CD4-positive, alpha-beta T cell treated with Interleukin-4 for 4 hours (primary cell): ENCODE data around the gene OBI1.

ENCODE experiments used
- DNase-seq: peaks from one replicate; pipeline ENCODE4 v3.0.0-alpha.2; 2020

The OBI1 gene

GRCh38 chr13:78601874-78602560 lies 56.9 kb downstream of the OBI1 start:
- DNase-seq: no peak

DNA sequence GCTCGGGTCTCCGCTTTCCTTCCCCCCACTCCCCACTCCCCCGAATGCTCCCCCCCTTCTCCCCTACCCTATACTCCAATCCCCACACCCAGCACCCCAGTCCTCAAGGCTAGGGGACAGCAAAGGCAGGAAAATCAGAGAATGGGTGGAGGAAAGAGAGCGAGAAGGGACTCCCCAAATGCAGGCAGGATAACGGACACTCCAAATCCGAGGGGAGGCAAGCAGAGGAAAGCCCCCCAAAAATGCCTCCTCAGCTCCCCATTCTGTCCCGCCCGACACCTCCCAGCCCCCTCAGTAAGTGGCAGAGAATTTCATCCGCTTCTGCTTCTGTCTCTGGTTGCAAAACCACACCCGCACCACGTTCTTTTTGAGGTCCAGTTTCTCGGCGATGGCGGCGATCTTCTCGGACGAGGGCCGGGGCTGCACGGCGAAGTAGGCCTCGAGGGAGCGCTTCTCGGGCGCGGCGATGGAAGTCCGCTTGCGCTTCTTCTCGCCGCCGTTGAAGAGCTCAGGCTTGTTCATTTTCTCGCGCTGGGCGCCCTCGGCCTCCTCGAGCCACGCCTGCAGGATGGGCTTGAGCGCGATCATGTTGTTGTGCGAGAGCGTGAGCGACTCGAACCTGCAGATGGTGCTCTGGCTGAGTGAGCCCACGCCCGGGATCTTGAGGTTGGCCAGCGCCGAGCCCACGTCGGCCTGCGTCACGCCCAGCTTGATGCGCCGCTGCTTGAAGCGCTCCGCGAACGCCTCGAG lies 57.7 kb downstream of the OBI1 start:
- DNase-seq: no peak

- DNase-seq: no peak
Observed at GRCh38 chr13:78600280-78600883, 58.6 kb downstream of the OBI1 start.

- no peak for DNase-seq
Observed at GRCh38 chr13:78599645-78600279, 59.2 kb downstream of the OBI1 start.

DNA sequence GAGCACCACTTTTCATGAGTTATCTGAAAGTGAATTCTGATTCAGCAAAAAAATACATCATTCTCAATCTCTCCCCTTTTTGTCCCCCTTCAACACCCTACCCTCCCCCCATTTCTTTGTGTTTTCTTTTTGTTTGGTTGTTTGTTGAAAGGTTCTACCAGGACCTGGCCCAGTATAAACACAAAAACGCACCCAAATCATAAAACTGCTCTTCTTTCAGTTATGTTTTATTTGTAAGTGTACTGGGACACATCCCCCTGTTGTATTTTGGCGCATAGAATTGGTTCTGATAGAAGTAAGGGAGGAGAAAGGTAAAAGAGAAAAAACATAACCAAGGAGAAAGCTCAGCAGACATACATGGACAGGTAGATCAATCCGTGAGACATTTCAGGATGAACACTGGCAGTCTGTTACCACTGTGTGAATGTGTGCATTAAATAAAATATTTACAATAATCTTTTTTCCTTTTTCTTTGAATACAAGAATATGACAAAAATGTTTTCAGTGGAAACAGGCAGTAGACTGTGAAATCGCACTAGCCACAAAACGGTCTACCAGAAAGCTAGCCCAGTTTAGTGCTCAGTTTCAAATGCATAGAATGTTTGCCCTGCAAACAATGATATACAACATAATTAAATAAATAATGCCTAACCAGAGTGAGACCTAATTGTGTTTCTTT lies 59.9 kb downstream of the OBI1 start:
- DNase-seq: no peak

DNA sequence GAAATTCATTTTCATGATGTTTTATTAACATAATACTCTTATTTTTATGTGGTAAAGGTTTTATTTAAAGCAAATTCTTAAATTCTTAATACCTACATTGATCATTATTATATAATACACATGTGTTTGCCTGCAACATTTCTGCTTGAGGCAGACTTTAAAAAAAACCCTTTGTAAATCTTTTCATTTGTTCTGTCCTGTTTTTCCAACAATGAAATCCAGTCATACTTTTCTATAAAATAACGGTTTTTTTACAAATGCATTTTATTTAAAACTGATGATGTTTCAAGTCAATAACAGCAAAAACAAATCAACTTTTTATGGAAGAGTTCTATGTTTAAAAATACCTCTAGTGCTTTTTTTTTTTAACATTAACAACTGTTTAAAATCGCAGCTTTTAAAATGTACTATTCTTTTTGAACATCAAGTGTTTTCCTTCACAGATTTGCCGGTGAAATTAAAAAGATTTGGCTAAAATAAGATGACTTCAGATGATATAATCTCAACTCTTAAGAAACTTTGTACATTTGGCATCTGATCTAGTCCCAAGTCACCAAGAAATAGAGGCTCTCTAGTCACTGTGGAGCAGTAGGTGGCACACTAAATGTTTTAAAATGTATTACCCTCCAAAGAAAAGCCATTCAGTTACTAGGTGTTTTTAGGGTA lies 60.7 kb downstream of the OBI1 start:
- no peak for DNase-seq

- no peak for DNase-seq
Observed at GRCh38 chr13:78597602-78597932, 61.4 kb downstream of the OBI1 start.

DNA sequence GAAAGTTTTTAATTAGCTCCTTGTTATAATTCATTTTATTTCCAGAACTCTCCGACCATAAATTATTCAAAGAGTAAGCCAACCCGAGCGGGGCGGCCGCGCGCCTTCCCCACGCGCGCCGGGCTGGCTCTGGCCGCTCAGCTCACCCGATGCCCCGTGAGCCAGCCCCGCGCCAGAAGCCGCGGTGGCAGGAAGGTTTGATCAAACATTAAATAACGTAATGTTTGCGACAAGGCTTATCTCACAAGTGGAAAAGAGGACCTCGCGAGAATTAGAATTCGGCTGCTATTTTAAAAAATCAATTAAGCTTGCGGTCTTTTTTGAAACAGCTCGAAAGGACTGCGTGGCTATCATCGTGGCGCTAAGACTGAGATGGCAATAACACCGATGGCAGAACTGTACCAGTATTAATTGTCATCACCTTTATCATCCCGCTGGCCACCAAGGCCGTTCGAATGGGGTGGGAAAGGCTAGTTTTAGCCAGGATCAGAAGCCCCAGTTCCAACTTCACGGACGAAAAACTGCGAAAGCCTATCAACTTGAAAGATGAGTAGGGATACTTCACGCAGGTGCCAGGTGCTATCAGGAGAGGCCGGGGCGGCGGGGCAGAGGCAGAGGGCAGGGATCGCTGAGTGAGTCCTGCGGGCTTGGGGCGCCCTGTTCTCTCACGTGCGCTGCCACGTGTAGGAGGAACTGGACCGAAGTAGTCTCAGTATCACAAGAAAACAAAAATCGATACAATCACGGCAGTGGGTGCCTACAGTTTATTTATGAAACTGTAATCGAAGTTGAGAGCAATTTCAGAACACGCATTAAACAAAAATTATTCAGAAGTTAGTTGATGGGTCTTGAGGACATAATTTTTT lies 62.0 kb downstream of the OBI1 start:
- no peak for DNase-seq

- DNase-seq: no peak
Observed at GRCh38 chr13:78596399-78596735, 62.6 kb downstream of the OBI1 start.

GRCh38 chr13:78595495-78596398 lies 63.2 kb downstream of the OBI1 start:
- no peak for DNase-seq

- no peak for DNase-seq
Observed at GRCh38 chr13:78594456-78594975, 64.4 kb downstream of the OBI1 start.

- no peak for DNase-seq
Observed at GRCh38 chr13:78593652-78594455, 65.1 kb downstream of the OBI1 start.

DNA sequence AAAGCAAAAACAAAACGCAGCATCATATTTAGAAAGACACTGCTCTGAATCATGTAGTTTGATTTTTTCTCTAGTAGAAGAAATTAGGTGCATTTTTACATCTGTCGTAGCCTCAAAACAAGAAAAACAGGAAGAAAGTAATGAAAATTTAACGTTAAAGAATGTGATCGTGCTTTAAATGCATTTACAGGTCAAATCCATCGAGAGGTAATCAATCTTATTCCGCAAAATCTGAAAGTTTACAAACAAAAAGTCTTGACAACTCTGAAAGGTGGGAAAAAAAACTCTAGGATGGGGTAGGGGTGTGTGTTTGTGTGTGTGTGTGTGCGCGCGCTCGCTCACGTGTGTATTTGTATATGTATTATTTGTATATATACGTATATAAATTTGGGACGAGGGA lies 65.8 kb downstream of the OBI1 start:
- DNase-seq: no peak

DNA sequence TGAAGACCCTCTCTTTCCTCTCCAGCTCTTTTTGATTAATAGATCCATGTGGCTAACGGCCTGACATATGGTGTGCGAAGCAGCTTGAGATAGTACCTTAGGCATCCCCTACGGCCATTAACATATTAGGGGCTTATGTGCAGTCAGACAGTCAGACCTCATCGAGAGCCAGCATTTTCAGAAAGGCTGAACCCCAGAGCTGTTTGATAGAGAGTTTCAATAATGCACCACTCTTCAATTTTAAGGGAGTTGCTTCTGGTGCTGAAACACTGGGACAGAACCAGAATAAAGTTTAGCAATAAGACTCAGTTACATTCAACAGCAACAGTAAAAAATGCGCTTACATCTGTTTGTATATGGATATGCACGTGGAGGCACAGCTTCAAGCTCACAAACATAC lies 66.4 kb downstream of the OBI1 start:
- no peak for DNase-seq

- DNase-seq: no peak
Observed at GRCh38 chr13:78589206-78589605, 69.7 kb downstream of the OBI1 start.

- no peak for DNase-seq
Observed at GRCh38 chr13:78587395-78587794, 71.6 kb downstream of the OBI1 start.

DNA sequence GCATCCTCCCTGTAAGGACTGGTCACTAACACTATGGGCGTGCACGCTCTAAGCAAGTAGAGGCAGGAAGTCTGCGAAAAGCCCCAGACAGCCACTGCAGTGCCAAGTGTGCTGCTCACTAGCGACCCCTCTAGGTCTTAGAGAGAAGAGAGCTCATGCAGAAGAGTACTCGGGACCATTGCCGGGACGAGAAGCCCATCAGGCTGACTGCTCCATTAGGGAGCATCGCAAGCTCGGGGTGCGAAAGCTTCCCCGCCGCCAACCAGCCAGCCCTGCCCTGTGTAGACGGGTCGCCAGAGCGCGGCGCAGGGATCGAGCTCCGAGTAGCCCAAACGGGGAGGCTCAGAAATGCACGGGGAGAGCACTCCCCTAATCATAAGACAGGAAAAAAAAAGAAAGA lies 72.2 kb downstream of the OBI1 start:
- no peak for DNase-seq

- no peak for DNase-seq
Observed at GRCh38 chr13:78576261-78576660, 82.7 kb downstream of the OBI1 start.

- no peak for DNase-seq
Observed at GRCh38 chr13:78572459-78572858, 86.5 kb downstream of the OBI1 start.

DNA sequence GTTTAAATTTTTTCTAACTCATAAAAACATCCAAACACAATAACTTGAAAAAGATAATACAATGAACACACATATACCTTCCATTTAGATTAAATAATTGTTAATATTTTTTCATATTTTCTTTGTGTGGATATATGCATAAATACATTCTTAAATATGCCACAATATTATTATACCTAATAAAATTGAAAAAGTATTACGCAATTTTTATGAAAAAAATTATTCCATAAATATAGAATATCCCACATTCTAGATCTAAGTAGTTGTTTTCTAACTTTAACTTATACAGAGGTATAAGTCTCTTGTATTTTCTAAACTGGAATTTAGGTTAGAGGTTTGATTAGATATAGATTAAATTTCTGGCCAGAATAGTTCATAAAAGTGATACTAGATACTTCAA lies 89.9 kb downstream of the OBI1 start:
- DNase-seq: no peak
